ENCODE measurements around the gene TIPARP.
A peak's percentile ranks its signal among the peaks of the same experiment; 100 is the strongest.
"Not testable (repeated sequence)": the region's sequence is repeated elsewhere in the genome, so short reads cannot be mapped to it uniquely, and the experiment has no call there.

The TIPARP gene

GRCh38 chr3:156648086-156648485, 26.3 kb upstream of the TIPARP start:
- DNase-seq = no peak

GRCh38 chr3:156649681-156650080, 24.7 kb upstream of the TIPARP start:
- no peak for DNase-seq

GRCh38 chr3:156652661-156653060, 21.7 kb upstream of the TIPARP start:
- not testable (repeated sequence) for DNase-seq

DNA sequence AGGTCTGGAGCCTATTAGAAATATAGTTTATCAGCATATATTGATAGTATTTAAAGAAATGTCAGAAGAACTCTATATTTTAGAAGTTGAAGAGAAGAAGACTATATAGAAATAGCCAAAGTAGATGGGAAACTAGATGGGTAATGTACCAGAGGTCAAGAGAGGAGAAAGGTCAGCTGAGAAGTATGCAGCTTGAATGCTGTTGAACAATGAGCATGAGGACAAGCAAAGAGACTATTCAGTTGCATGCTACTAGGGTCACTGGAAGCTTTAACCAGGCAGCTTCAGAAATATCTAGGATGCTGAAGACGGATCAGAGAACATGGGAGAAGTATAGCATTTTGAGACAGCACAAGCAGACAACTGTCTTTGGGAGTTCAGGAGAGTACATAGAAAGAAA, 19.6 kb upstream of the TIPARP start:
- DNase-seq = no peak

DNA sequence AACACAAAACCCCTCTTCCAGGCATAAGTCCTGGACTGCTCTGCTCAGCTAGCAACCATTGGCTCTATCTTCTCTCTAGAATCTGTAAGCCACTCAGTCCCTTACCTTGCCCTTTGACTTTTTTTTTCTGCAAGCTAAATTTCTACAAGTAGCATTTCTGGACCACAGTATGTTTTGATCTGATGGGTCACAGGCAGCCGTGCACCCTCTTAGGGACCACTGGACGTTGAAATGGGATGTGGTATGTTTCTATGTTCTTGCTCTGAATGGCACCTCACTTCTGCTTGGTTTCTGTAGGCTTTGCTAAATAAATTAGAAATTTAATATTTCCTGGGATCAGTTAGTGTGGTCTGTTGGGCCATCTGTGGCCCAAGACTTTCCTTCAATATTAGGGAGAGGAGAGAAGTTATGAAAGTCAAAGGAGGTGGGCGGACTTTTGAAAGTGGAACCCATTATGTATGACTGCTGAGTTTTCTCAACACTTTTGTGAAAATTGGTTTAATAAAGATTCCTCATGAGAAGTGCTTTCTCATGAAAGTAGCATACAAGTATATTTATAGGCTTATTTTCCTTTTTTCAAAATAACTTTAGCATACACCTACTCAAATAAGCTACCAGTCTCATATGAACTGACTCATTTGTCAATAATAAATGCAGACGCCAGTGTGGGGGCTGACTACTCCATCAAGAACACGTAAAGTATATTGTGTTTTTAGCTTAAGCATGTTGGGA, 18.4 kb upstream of the TIPARP start:
- DNase-seq = no peak

- no peak for DNase-seq
Measured at GRCh38 chr3:156657440-156657839, 16.9 kb upstream of the TIPARP start.

DNA sequence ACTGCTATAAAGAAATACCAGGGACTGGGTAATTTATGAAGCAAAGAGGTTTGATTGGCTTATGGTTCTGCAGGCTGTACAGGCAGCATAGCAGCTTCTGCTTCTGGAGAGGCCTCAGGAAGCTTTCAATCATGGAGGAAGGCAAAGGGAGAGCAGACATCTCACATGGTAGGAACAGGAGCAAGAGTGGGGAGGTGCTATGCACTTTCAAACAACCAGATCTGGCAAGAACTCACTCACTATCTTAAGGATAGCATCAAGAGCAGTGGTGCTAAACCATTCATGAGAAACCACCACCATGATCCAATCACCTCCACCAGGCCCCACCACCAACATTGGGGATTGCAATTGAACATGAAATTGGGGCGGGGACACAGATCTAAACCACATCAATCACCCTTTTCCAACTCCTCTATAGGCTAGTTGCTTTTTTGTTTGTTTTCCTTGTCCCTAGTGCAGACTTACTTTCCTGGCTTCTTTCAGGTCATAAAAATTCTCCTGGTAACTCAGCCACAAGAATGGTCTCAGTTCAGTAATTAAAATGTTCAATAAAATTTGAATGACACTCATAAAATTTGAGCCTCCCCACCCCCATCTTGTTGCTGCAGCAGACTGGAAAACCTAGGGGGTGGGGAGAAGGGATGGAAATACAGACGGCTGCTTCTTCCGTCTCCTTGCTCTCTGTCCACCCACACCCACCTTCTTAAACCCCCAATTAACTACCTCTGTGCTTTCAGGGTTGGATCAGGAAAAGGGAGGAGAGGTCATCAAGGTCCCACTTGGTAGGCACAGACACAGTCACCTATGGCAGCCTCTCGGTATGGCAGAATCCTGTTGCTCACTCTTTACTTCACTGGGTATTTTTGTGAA, 16.3 kb upstream of the TIPARP start:
- no peak for DNase-seq

- no peak for DNase-seq
Measured at GRCh38 chr3:156658732-156659090, 15.7 kb upstream of the TIPARP start.

DNA sequence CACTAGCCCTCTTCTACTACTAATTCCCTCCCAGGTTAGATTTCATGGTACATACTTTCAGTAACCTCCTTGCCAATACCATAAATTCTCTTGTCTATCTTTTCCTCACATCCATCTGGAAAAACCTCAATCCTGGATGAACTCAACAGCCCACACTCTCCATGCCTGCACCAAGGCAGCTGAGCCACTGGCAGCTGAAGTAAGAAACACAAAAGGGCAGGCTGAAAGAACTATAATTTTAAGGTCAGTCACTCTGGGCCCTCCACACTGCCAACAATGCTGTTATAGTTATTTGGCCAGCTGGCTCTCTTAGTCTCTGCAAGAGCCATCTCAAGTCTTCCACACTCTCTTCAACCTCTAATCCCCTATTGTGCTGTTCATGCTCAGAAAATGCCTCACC, 15.1 kb upstream of the TIPARP start:
- DNase-seq = no peak

GRCh38 chr3:156661155-156661554, 13.2 kb upstream of the TIPARP start:
- DNase-seq = no peak

DNA sequence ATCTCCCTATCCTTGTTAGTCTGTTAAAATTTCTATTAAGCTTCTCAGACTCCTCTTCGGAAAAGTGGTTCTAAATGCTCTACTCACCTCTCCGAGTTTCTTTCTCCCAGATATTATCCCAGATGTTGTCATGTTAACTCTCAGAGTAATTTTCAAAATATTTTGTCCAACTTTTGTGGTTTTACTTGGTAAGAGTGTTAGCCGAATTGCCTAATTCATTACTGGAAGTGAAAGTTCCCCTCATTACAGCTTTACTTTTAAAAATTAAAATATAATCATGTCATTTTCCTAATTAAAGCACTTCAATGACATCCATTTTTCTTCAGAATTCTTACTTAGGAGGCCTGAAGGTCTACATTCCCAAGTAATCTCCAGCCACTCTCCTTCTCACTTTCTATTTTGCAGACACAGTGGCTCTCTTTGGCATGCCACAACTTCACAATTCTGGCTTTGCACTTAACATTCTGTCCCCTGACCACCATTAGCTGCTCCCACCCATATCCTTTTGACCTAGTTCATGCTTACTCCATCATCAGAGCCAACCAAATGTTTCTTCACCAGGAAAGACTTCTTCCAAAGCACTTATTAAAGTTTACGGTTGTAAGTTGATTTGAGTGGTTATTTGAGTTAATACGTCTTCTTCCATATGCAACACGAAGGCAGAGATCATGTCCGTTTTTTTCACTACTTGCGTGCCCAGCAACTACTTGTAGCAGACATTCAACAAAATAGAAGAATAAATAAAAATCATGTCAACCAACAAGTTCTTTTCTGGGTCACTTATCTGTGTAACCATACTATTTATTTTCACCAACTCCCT, 10.2 kb upstream of the TIPARP start:
- no peak for DNase-seq

DNA sequence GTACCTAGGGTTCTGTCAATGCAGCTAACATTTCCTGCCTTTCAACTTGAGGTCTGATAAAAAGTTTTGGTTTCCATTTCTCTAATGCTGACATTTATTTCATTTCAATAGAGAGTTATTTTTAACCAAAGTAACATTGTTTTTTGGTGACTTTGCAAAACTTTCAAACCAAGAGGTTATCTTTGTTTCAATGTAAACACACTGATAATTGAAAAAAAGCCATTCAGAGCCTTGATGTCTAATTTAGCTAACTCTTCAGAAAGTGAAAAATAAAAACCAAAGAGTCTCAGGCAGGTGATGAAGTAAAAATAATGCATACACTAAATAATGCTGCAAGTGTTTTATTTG, 9.6 kb upstream of the TIPARP start:
- no peak for DNase-seq

DNA sequence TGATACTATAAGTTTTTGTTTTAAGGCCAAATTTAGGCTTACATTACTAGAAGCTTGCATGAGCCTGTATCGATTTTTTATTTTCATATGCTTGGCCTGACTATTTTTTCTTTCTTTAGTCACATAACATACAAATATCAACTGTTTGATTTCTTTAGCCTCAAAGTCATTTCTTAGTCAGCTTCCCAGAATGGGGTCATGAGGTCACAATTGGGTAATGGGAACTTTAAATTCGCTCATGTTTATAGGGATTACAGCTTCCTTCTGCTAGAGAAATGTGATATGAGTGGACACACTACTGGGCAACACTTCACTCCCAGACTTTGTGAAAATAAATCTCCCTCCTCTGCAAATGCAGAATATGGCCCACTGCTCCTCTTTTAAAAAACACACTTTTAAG, 9.1 kb upstream of the TIPARP start:
- no peak for DNase-seq

DNA sequence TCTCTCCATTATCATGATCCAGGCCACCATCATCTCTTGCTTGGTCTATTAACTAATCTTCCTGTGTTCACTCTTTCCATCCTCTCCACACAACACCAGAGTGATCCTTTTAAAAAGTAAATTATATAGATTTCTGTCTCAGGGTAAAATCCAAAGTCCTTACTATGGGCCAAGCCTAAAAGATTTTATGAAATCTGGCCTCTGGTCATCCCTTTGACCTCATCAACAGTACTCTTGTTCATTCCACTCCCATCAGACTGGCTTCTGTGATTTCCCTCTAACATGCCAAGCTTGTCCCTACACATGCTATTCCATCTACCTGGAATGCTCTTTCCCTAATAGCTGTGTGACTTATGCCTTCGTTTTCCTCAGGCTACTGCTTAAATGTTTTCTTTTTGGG, 8.3 kb upstream of the TIPARP start:
- DNase-seq = no peak

DNA sequence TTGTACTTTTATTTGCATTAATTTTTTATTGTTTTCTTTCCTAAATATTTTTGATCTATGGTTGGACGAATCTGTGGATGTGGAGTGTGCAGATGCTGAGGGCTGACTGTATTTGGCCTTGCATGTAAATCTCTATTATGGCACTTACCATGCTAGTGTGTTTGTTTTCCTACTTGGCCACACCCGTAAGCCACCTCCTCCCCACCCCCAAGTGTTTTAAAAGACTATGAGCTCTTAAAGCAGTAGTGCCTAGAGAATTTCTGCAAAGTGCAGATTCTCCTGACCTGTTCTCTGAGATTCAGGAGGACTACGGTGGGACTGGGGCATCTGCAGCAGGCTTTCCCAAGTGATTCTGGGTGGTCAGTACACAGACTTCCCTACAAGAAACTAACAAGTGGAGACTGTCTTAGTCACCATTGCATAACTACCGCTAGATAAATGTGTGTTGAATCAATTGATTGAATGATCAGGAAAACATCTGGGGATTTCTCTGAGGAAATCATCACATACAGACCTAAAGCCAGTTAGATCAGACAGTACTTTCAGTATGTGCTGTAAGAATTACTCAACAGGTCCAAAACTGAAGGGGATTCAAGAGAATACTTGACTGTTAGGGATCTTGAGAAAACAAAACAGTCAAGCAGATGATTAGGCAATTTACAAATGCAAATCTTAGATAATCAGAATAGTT, 6.2 kb upstream of the TIPARP start:
- peak; percentile 5 for DNase-seq

DNA sequence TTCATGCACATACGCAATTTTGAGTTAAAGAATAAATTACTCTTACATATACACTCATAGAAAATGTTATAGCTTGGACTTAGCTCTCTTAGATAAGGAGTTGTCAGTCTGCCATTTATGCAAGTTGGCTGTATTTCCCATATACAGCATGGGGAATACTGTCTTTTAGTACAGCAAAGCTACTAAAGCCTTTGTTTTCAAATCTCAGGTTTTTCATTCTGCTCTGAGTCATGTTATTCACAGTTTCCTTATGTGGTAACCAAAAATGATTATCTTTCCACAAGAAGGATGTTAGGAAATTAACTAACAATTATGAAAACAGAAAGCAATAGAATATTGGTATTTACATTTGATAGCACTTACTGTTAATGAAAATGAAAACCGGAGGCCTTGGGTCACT, 4.3 kb upstream of the TIPARP start:
- DNase-seq = no peak

DNA sequence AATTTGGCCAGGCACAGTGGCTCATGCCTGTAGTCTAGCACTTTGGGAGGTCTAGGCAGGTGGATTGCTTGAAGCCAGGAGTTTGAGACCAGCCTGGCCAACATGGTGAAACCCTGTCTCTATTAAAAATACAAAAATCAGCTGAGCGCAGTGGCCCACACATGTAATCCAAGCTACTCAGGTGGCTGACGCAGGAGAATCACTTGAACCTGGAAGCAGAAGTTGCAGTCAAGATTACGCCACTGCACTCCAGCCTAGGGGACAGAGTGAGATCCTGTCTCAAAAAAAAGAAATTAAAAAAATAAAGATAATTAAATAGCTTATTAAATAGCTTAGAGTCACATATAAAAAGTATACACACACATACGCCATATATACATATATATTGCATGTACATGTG, 3.7 kb upstream of the TIPARP start:
- no peak for DNase-seq

GRCh38 chr3:156673732-156674045, 701 bp upstream of the TIPARP start:
- no peak for DNase-seq

GRCh38 chr3:156674911-156675829, 780 bp downstream of the TIPARP start:
- no peak for DNase-seq

GRCh38 chr3:156675830-156676767, 1.7 kb downstream of the TIPARP start:
- peak; percentile 57 for DNase-seq

Measured in NCI-H2029 (cell line).